ENCODE data around the gene C10orf90.

The C10orf90 gene

DNA sequence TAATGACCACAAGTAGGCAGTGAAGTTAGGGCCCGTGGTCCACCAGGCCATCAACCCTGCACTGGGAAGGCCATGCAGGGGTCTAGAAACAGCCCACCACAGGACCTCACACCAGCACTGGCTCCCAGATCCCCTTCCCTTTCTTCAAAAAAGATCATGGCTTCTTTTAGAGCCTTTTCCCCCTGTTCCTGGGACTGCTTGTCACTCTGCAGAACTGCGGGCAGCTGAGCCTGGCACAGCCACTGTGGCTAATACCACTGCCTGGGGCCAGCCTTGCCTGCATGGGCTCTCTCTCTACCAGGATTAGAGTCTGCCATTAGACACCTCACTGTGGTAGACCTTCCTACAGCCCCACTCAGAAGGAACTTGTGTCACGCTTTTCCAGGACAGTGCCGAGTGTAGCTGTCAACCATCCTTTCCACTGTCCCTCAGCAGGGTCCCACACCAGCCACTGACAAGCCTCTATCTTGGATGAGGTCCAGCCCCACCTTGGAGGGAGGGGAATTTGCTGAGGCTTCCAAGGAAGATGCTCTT is 19.0 kb upstream of the C10orf90 start:
- ATAC-seq, result no peak
- TF ChIP-seq, protein P1, sequence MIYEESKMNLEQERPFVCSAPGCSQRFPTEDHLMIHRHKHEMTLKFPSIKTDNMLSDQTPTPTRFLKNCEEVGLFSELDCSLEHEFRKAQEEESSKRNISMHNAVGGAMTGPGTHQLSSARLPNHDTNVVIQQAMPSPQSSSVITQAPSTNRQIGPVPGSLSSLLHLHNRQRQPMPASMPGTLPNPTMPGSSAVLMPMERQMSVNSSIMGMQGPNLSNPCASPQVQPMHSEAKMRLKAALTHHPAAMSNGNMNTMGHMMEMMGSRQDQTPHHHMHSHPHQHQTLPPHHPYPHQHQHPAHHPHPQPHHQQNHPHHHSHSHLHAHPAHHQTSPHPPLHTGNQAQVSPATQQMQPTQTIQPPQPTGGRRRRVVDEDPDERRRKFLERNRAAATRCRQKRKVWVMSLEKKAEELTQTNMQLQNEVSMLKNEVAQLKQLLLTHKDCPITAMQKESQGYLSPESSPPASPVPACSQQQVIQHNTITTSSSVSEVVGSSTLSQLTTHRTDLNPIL (CRISPR knock-in tag; IDR thresholded peaks at IDR 0.05; ENCODE audit: low read depth), result no peak
- TF ChIP-seq OSR1 (CRISPR knock-in tag; IDR thresholded peaks at IDR 0.05) (no peak), CSDC2 (CRISPR knock-in tag; IDR thresholded peaks at IDR 0.05) (no peak)

DNA sequence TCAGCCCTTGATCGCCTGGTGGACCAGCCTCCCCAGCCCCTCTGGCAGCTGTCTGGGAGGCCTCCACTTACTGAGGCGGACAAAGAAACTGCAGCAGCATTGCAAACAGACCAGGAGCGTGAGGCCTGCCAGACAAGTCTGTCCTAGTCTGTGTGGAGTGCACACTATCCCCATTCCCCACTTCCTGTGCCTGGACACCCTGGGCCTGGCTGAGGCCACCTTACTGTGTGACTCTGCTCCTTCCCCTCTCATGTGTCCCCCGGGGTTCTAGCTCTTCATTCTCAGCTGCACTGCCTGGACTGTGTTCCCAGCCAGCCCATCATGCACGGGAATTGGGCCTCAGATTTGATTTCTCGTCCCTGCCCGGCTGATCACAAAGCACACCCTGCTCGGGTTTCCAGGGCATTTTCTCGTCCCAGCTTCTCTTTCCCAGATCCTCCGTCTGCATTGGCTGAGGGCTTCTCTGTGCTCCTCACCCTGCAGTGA is 16.7 kb upstream of the C10orf90 start:
- no peak for ATAC-seq
- TF ChIP-seq, protein P2, sequence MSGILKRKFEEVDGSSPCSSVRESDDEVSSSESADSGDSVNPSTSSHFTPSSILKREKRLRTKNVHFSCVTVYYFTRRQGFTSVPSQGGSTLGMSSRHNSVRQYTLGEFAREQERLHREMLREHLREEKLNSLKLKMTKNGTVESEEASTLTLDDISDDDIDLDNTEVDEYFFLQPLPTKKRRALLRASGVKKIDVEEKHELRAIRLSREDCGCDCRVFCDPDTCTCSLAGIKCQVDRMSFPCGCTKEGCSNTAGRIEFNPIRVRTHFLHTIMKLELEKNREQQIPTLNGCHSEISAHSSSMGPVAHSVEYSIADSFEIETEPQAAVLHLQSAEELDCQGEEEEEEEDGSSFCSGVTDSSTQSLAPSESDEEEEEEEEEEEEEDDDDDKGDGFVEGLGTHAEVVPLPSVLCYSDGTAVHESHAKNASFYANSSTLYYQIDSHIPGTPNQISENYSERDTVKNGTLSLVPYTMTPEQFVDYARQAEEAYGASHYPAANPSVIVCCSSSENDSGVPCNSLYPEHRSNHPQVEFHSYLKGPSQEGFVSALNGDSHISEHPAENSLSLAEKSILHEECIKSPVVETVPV (CRISPR knock-in tag; IDR thresholded peaks at IDR 0.05), result no peak
- TF ChIP-seq TCF4 (CRISPR knock-in tag; IDR thresholded peaks at IDR 0.05; ENCODE audit: borderline replicate concordance) (no peak), RARB (CRISPR knock-in tag; IDR thresholded peaks at IDR 0.05) (no peak), ZNF565 (CRISPR knock-in tag; conservative IDR thresholded peaks at IDR 0.05; ENCODE audit: low read depth) (no peak), ZNF8 (CRISPR knock-in tag; IDR thresholded peaks at IDR 0.05) (no peak), ZNF70 (CRISPR knock-in tag; IDR thresholded peaks at IDR 0.05) (no peak), OSR1 (CRISPR knock-in tag; IDR thresholded peaks at IDR 0.05) (no peak), GLIS3 (CRISPR knock-in tag; IDR thresholded peaks at IDR 0.05) (no peak), ISL1 (CRISPR knock-in tag; IDR thresholded peaks at IDR 0.05) (no peak)
- TF ChIP-seq, protein P3, sequence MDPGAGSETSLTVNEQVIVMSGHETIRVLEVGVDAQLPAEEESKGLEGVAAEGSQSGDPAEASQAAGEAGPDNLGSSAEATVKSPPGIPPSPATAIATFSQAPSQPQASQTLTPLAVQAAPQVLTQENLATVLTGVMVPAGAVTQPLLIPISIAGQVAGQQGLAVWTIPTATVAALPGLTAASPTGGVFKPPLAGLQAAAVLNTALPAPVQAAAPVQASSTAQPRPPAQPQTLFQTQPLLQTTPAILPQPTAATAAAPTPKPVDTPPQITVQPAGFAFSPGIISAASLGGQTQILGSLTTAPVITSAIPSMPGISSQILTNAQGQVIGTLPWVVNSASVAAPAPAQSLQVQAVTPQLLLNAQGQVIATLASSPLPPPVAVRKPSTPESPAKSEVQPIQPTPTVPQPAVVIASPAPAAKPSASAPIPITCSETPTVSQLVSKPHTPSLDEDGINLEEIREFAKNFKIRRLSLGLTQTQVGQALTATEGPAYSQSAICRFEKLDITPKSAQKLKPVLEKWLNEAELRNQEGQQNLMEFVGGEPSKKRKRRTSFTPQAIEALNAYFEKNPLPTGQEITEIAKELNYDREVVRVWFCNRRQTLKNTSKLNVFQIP (CRISPR knock-in tag; IDR thresholded peaks at IDR 0.05; ENCODE audit: borderline replicate concordance, low read depth), result no peak

DNA sequence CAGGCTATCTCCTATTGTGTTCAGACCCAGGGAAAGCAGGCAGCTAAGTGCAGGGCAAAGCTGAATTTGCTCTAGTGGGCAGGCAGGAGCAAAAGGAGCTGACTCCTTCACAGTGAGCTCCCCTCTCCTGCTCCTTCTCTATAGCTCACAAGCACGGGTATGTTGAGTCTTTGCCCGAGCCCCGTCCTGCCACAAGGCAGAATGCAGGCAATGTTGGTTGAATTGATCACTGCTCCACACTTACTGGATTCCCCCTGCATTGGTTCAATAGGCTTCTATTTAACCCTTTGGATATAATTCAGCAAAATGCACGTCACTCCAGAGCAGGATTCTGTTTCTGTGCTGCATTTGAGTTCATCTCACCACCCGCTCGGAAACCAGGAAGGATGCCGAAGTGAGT is 16.2 kb upstream of the C10orf90 start:
- no peak for ATAC-seq
- TF ChIP-seq ZFP3 (CRISPR knock-in tag; IDR thresholded peaks at IDR 0.05) (no peak), TOX (CRISPR knock-in tag; IDR thresholded peaks at IDR 0.05; ENCODE audit: borderline replicate concordance) (no peak), PPARA (CRISPR knock-in tag; IDR thresholded peaks at IDR 0.05; ENCODE audit: borderline replicate concordance) (no peak), RARB (CRISPR knock-in tag; IDR thresholded peaks at IDR 0.05) (no peak), GLIS3 (CRISPR knock-in tag; IDR thresholded peaks at IDR 0.05) (no peak), ZNF8 (CRISPR knock-in tag; IDR thresholded peaks at IDR 0.05) (no peak), TCF4 (CRISPR knock-in tag; IDR thresholded peaks at IDR 0.05; ENCODE audit: borderline replicate concordance) (no peak), ZFP30 (CRISPR knock-in tag; IDR thresholded peaks at IDR 0.05) (no peak), SNAI2 (CRISPR knock-in tag; IDR thresholded peaks at IDR 0.05) (no peak), CSDC2 (CRISPR knock-in tag; IDR thresholded peaks at IDR 0.05) (no peak), ESRRG (CRISPR knock-in tag; IDR thresholded peaks at IDR 0.05) (no peak)
- TF ChIP-seq, protein P3 (CRISPR knock-in tag; IDR thresholded peaks at IDR 0.05; ENCODE audit: borderline replicate concordance, low read depth), result no peak
- TF ChIP-seq, protein P1 (CRISPR knock-in tag; IDR thresholded peaks at IDR 0.05; ENCODE audit: low read depth), result no peak

DNA sequence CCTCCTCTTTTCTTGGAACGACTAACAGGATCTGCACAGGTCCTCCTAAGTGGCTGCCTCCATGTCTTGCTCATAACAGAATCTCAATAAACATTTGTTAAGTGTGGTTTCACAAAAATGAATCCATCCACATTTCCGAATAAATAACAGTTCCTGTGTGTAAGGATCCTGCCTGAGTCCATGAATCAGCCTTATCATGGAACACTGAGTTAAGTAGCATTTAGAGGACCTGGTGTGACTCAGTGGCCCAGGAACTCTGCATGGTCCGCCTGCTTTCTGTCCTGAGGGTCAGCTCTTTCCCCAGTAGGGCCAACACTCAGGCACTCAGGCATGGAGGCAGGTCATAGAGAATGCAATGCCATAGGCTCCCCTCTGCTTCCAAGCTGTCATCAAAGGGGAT is 15.8 kb upstream of the C10orf90 start:
- no peak for TF ChIP-seq ESRRG (CRISPR knock-in tag; IDR thresholded peaks at IDR 0.05)
- TF ChIP-seq RARB (CRISPR knock-in tag; IDR thresholded peaks at IDR 0.05), result no peak
- no peak for TF ChIP-seq BACH2 (CRISPR knock-in tag; IDR thresholded peaks at IDR 0.05; ENCODE audit: borderline replicate concordance)
- TF ChIP-seq, protein P1 (CRISPR knock-in tag; IDR thresholded peaks at IDR 0.05; ENCODE audit: low read depth), result no peak
- TF ChIP-seq TOX (CRISPR knock-in tag; IDR thresholded peaks at IDR 0.05; ENCODE audit: borderline replicate concordance), result no peak
- TF ChIP-seq GLIS3 (CRISPR knock-in tag; IDR thresholded peaks at IDR 0.05), result no peak
- no peak for TF ChIP-seq ZNF70 (CRISPR knock-in tag; IDR thresholded peaks at IDR 0.05)
- TF ChIP-seq ZFP30 (CRISPR knock-in tag; IDR thresholded peaks at IDR 0.05), result no peak
- TF ChIP-seq, protein P4, sequence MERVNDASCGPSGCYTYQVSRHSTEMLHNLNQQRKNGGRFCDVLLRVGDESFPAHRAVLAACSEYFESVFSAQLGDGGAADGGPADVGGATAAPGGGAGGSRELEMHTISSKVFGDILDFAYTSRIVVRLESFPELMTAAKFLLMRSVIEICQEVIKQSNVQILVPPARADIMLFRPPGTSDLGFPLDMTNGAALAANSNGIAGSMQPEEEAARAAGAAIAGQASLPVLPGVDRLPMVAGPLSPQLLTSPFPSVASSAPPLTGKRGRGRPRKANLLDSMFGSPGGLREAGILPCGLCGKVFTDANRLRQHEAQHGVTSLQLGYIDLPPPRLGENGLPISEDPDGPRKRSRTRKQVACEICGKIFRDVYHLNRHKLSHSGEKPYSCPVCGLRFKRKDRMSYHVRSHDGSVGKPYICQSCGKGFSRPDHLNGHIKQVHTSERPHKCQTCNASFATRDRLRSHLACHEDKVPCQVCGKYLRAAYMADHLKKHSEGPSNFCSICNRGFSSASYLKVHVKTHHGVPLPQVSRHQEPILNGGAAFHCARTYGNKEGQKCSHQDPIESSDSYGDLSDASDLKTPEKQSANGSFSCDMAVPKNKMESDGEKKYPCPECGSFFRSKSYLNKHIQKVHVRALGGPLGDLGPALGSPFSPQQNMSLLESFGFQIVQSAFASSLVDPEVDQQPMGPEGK (CRISPR knock-in tag; IDR thresholded peaks at IDR 0.05; ENCODE audit: borderline replicate concordance), result no peak
- no peak for ATAC-seq
